TTC549 (cell line): ENCODE measurements around the gene AP3S2.
"Not testable (repeated sequence)": the region's sequence is repeated elsewhere in the genome, so short reads cannot be mapped to it uniquely, and the experiment has no call there.

Experiments used
- FAIRE-seq: peaks from 2 replicates; lab custom pipeline; 2012; peaks lifted over from hg19 to GRCh38; lab: Jason Lieb, UNC

AP3S2 gene

GRCh38 chr15:89903015-89903857, 9.4 kb upstream of the AP3S2 start:
- FAIRE-seq, result no peak

- no peak for FAIRE-seq
These were observed 7.1 kb upstream of the AP3S2 start for GRCh38 chr15:89900849-89901248.

- no peak for FAIRE-seq
These were observed 6.3 kb upstream of the AP3S2 start for GRCh38 chr15:89899951-89900567.

- FAIRE-seq, result no peak
These were observed 5.6 kb upstream of the AP3S2 start for GRCh38 chr15:89899295-89899945.

- FAIRE-seq, result no peak
These were observed 5.0 kb upstream of the AP3S2 start for GRCh38 chr15:89898614-89899294.

- no peak for FAIRE-seq
These were observed 4.4 kb upstream of the AP3S2 start for GRCh38 chr15:89898146-89898545.

GRCh38 chr15:89893027-89893426, 767 bp downstream of the AP3S2 start:
- no peak for FAIRE-seq

GRCh38 chr15:89888214-89888804, 5.5 kb downstream of the AP3S2 start:
- FAIRE-seq, result no peak

GRCh38 chr15:89885611-89886010, 8.2 kb downstream of the AP3S2 start:
- no peak for FAIRE-seq

GRCh38 chr15:89885179-89885578, 8.6 kb downstream of the AP3S2 start:
- FAIRE-seq, result not testable (repeated sequence)

- FAIRE-seq, result no peak
These were observed 10.3 kb downstream of the AP3S2 start for GRCh38 chr15:89883518-89883917.

- FAIRE-seq, result no peak
These were observed 13.1 kb downstream of the AP3S2 start for GRCh38 chr15:89880727-89881126.

GRCh38 chr15:89878323-89878722, 15.5 kb downstream of the AP3S2 start:
- FAIRE-seq, result no peak

GRCh38 chr15:89877083-89877425, 16.7 kb downstream of the AP3S2 start:
- no peak for FAIRE-seq

- no peak for FAIRE-seq
These were observed 17.3 kb downstream of the AP3S2 start for GRCh38 chr15:89876396-89877082.

GRCh38 chr15:89875741-89876140, 18.1 kb downstream of the AP3S2 start:
- no peak for FAIRE-seq

- FAIRE-seq, result no peak
These were observed 18.7 kb downstream of the AP3S2 start for GRCh38 chr15:89874926-89875564.

GRCh38 chr15:89870688-89871288, 23.0 kb downstream of the AP3S2 start:
- no peak for FAIRE-seq

GRCh38 chr15:89870006-89870405, 23.8 kb downstream of the AP3S2 start:
- no peak for FAIRE-seq

GRCh38 chr15:89869490-89869889, 24.3 kb downstream of the AP3S2 start:
- FAIRE-seq, result not testable (repeated sequence)
